Panc1 (cell line): ENCODE data around the gene ZBTB33.

Experiments
- CTCF ChIP-seq: fragments of 450-650 bp; IDR thresholded peaks from 2 replicates; pipeline ENCODE4 v1.5.1; 2017; ENCODE audit warnings: mild to moderate bottlenecking
- POLR2AphosphoS5 ChIP-seq: IDR thresholded peaks from 2 replicates; pipeline ENCODE4 v1.6.1; 2012; ENCODE audit warnings: mild to moderate bottlenecking, low read depth, low read length, moderate library complexity
- REST ChIP-seq, 2 experiments: IDR thresholded peaks; 2 replicates each; pipeline ENCODE4 v1.6.1; 2011 to 2012; ENCODE audit warnings: low read depth in 2 of 2, control low read depth in 1 of 2, low read length in 1 of 2, mild to moderate bottlenecking in 1 of 2, moderate library complexity in 1 of 2; ENCODE audit not compliant: insufficient read depth in 1 of 2
- SIN3A ChIP-seq: IDR thresholded peaks from 2 replicates; pipeline ENCODE4 v1.6.1; 2012; ENCODE audit warnings: low read depth, mild to moderate bottlenecking, low read length, moderate library complexity, borderline replicate concordance; ENCODE audit not compliant: insufficient read depth

GRCh38 chrX:120305531-120306141 lies 55.0 kb downstream of the ZBTB33 start:
- TF ChIP-seq CTCF (no peak), POLR2AphosphoS5 (no peak), REST (IDR thresholded peaks at IDR 0.05; ENCODE audit: insufficient read depth in 1 of 2, low read depth in 2 of 2, low read length in 1 of 2) (no peak), SIN3A (no peak)
